NCI-H2227 (cell line): ENCODE data around the gene GABRB1.

Experiments used
- DNase-seq: peaks from one replicate; lab custom pipeline; 2025; ENCODE audit not compliant: unreplicated experiment; lab: John Stamatoyannopoulos, UW

The GABRB1 gene

DNA sequence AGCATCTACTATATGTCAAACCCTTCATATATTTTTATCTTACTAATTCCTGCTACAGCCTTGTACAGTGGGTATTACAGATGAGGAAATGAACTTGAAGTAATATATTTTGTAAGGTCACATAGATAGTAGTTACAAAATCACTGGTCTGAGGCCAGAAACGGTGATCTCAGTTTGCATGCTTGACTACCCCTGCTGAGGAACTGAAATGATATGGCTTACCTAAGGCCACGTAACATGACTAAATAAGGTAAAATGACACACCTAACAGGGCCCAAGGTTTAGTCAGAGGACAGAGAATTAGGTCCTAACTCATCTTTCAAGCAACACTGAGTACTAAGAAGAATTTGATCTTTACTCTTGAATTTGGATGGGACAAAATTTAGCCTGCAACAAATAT is 433.6 kb downstream of the GABRB1 start:
- DNase-seq = no peak

DNA sequence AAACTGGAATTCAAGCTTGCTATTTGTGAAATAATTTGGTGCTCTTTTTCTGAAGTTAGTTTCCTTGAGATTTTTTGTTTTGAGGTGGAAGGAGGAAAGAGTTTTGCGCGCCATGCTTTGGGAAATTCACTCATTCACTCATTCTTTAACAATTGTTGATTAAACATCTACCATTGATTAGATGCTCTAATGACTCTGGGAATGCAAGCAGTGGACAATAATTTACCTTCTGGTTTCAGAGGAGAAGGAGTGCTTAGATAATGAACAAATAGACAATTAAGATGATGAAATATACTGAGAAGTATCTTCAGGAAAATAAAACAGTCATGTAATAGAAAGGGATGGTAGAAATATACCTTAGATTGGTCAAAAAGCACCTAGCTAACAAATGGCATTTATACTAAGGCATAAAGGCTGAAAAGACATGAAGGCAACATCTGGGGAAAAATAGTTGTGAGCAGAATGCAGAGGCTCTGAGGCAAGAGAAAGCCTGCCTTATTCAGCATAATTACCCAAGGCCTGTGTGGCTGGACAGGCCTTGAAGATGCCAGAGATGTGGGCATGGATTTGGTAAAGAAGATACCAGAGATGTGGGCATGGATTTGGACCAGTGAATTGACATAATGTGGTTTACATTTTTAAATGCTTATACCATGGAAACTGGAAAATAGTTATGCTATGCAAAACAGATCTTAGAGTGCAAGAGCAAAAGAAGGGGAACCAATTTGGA is 434.9 kb downstream of the GABRB1 start:
- no peak for DNase-seq

DNA sequence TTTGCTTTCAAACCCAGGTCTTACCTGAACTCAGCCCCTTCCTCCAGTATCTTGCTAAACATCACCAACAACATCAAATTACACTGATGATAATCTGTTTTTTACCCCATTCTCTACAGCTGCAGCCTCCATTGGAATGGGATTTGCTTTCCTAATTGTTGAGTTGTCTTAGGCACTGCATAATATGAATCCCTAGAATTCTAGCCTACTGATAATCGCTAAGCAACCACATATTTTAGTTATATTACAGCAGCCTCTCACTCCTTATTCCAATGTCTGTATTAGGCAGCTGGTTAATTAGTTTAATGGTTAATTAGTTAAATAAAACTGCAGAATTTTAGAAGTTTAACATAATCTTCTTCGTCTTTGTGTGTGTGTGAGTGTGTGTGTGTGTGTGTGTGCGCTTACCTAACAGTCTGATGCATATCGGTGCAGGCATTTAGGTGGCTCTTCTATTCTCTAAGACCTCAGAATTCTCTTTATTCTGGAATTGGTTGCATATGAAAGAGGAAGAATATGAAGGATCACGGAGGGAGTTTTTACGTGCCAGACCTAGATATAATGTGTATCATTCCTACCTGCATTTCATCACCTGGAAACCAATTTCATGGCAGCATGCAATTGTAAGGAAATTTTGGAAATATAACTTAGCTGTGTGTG is 437.5 kb downstream of the GABRB1 start:
- DNase-seq = no peak

DNA sequence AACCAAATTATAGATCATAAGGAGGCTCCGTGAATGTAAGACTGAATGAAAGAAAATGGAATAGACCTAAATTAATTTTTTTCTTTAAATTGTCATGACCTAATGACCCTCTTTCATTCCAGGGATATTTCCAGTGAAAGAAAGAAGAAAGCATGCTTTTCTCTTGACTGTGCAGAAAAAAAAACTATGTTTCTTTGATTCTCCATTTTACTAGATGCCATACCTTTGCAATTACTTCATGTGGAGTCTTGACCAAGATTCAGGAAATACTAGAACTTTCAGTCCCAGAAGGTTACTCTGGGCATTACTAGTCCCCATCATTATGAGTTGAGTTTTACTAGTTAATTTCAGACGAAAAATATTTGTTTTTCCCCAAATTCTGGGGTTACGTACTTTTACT is 438.6 kb downstream of the GABRB1 start:
- no peak for DNase-seq

DNA sequence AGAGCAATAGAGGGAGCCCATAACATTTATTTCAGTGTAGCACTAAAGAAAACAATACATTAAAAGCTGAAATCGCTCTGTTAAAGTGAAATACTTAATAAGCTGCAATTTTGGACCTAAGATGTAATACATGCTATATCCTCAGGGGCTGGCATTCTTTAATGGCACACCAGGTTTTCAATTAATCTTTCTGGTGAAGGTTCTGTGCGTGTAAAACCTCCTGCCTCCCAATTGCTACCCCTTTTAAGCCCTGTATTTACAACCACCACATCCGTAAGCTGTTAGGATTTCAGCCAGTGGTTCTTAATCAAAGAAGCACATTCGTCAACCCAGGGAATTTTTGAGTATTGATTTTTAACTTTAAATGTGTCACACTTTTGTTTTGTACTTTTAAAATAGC is 439.7 kb downstream of the GABRB1 start:
- no peak for DNase-seq

DNA sequence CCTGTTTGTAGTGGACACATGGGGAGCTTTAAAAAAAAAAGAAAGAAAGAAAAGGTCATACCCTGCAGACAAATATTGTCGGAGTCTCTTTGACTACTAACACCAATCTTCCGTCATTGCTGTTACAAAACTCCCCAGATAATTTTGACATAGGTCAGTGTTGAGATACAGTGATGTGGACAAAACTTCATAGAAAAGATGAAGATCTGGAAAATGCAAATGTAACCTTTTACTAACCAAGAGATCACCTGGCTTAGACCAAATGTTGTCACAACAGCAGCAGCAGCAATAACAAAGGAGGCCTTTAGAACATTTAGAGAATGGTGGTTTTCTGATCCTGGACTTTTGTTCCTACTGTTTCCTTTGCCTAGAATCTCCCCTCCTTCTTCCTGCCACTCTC is 440.2 kb downstream of the GABRB1 start:
- DNase-seq = no peak

DNA sequence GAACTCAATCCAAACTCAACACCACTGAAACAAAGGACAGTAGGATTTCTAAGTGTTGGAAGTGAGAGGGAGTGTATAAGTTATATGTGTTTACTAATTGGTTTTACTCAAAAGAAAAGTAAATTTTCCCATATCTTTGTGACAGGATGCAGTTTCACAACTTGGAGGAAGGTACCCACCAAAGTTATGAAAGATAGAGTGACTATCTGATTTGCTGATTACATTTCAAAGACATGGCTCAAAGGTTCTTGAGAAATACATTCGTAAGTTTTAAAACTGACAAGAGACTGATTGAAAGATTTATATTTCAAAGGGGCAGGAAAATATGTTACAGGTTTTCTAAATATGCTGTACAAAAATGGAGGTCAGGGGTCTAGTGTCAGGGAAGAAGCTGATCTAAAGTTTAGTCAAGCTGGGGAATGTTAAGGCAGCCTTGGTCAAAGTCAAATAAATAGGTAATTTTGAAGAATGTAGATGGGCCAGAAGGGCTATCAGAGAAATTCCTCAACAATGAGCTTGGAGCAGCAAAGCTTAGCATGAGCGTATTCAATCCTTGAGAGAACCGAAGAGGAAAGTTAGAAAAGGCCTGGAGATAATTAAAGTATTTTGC is 441.9 kb downstream of the GABRB1 start:
- no peak for DNase-seq

DNA sequence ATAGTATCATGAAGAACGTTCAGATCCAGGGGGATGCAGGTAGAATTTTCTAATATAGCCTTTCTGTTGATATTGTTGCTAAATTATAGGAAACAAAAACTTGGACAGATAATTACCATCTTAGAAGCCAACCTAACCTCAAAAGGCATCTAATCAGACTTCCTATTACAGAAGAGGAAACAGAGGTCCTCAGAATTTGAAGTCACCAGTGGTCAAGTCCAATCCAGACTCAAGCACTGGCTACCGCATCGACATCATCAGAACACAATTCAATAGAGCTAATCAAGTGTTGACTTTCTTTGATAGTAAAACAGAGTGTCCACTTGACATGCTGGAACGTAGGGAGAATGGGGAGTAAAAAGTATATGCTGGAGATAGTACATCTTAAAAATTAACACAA is 443.4 kb downstream of the GABRB1 start:
- no peak for DNase-seq

DNA sequence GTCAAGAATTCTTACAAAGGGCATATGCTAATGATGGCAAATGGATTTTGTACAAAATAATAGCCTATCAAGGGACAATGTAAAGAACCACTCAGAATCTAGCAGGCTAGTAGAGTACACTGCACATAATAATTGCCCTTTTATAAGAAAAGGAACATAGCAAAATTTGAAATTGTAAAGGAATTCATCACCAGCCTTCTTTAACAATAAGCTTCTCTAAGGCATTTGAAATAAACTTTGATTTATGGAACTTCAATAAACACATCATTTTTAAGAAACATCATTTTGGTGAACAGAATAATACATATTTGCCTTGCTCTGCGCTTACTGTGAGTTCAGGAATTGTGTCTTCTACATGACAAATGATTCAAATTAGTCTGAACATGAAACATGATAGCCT is 444.0 kb downstream of the GABRB1 start:
- DNase-seq = no peak
